ENCODE measurements around the gene CCL19. TPM values are rescaled to one million over a fixed set of nuclear protein-coding genes. Genes with fewer than 3 reads are reported as not detected.
A peak's percentile ranks its signal among the peaks of the same experiment; 100 is the strongest.

The CCL19 gene
- total RNA-seq, 1 donor: not detected

GRCh38 chr9:34654323-34655051 is 36.6 kb downstream of the CCL19 start:
- H3K4me3 ChIP-seq (ENCODE audit: low read depth, low read length): peak overlapping the region; percentile 3
- DNase-seq (ENCODE audit: low read depth): peak; percentile 93
- TF ChIP-seq CTCF (IDR thresholded peaks at IDR 0.05; ENCODE audit: insufficient read depth, low read length): no peak

DNA sequence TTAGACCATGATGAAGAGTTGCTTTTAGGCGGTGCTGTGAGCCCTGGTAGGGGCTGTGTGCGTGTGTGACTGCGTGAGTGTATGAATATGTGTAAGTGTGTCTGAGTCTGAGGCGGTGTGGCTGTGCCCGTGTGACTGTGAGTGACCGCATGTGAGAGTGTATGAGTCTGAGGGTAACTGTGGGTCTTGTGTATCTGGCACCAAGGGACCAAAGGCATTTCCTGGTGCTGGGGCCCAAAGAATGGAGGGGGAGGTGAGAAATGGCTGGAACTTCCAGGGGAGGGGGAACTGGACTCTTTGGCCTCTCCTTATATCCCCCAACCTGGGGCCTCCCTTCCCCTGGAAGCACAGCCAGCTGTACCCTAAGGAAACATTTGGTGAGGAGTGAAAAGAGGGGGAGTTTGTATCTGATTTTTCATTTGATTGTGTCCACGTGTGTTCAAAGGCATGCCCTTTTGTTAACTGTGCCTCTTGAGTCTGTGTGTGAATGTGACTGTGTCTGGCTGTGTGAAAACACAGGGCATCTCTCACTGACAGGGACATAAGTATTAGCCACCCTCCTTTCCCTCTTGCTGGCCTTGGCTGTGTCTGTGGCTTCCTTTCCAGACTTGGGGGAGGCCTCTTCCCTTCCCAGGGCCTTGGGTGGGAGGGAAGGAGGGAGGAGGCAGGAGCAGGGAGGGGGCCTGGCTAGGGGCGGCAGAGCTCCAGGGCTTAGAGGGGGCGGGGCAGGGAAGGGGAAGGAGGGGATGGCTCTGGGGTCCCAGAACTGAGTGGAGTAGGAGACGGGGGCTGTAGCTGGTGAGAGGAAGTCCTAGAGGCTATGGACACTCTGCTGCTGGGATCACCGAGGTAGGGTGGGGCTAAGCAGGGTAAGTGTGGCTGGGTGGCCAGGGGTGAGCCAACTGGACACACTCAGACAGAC is 37.7 kb downstream of the CCL19 start:
- peak; percentile 47 for DNase-seq (ENCODE audit: low read depth)
- no peak for TF ChIP-seq CTCF (IDR thresholded peaks at IDR 0.05; ENCODE audit: insufficient read depth, low read length)
- H3K4me3 ChIP-seq (ENCODE audit: low read depth, low read length): peak overlapping the region; percentile 31

DNA sequence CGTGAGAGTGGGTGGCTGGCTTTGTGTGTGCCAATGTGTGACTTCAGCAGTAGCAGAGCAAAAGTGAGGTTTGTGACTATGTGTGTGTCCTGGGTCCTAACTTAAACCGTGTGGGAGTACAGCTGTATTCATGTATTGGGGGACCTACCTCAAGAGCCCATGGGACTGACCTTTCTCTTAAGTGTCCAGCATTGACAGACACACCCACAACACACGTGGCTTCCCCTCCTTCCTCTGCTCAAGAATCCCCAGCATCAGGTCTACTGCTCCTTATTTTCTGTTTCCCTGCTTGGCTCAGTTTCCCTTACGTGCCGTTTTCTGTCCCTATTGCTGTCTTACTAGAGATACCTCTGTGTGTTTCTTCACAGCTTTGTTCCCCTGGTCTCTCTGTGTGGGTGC is 38.5 kb downstream of the CCL19 start:
- peak overlapping the region; percentile 63 for H3K4me3 ChIP-seq (ENCODE audit: low read depth, low read length)
- peak; percentile 21 for DNase-seq (ENCODE audit: low read depth)
- no peak for TF ChIP-seq CTCF (IDR thresholded peaks at IDR 0.05; ENCODE audit: insufficient read depth, low read length)

DNA sequence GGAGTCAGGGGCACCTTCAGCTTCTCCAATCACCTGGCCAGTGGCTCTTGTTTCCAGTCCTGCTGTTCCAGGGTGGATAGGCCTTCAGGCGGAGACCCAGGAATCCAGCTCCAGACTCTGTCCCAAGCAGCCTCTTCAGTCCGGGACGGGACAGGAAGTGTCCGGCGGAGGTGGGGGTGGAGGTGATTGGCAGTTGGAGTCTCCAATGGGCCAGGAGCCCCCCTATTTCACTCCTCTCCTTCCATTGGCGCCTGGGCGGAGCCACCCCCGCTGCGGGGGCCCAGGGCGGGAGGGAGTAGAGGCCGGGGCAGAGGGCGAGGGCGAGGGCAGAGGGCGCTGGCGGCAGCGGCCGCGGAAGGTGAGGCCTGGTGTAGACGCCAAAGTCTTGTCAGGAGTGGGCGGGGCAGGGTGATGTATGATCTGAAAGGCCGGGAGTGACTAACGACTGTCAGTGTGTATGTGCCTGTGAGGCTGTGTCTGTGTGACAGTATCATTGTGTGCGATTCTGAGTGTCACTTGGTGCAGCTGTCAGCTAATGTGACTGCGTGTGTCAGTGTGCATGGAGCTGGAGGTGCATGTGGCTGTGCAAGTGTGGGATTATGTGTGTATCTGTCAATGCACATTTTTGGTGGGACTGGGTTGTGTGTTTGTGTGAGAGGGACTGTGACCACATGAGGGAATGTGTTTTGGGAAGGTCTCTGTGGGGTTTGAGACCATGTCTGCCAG is 39.0 kb downstream of the CCL19 start, which contains the start of gene IL11RA:
Gene IL11RA (plus strand): TSS at position 310 of the 726 bp plus-strand sequence. CDS start 3,033 bp downstream, outside the sequence.
- H3K4me3 ChIP-seq (ENCODE audit: low read depth, low read length): peak within 1 kb of the TSS; percentile 63
- no peak for TF ChIP-seq CTCF (IDR thresholded peaks at IDR 0.05; ENCODE audit: insufficient read depth, low read length)
- peak; percentile 86 for DNase-seq (ENCODE audit: low read depth)

GRCh38 chr9:34651321-34651720 is 39.8 kb downstream of the CCL19 start:
- peak; percentile 68 for DNase-seq (ENCODE audit: low read depth)
- no peak for TF ChIP-seq CTCF (IDR thresholded peaks at IDR 0.05; ENCODE audit: insufficient read depth, low read length)
- H3K4me3 ChIP-seq (ENCODE audit: low read depth, low read length): peak overlapping the region; percentile 63

GRCh38 chr9:34650816-34651215 is 40.3 kb downstream of the CCL19 start:
- no peak overlapping the region for H3K4me3 ChIP-seq (ENCODE audit: low read depth, low read length)
- no peak for TF ChIP-seq CTCF (IDR thresholded peaks at IDR 0.05; ENCODE audit: insufficient read depth, low read length)
- DNase-seq (ENCODE audit: low read depth): peak; percentile 15

All from fibroblast of the aortic adventitia (primary cell).